A673 (cell line): ENCODE measurements around the gene SEC22A. TPM values are rescaled to one million over a fixed set of nuclear protein-coding genes. Genes with fewer than 3 reads are reported as not detected.

ENCODE experiments used
- BruUV-seq: library from RNA; stranded (reverse); fragments of 400-500 nt; replicated peaks from 2 replicates; lab custom pipeline; 2021; lab: Mats Ljungman, UMichigan
- CTCF ChIA-PET: fragments of 300-600 bp; sonication (Branson Sonifier 250); formaldehyde crosslinking; loops from one replicate; lab custom pipeline; 2022; ENCODE audit warnings: antibody characterized with exemption; lab: Charles Lee
- POLR2A ChIA-PET: fragments of 300-600 bp; sonication (Branson Sonifier 250); formaldehyde crosslinking; loops from one replicate; lab custom pipeline; 2022; ENCODE audit warnings: antibody characterized with exemption; ENCODE audit not compliant: low non-redundant PET; lab: Charles Lee
- DNase-seq: peaks from one replicate; pipeline ENCODE4 v3.0.0-alpha.2; 2015; ENCODE audit warnings: low spot score
- H3K27ac ChIP-seq: fragments of 200-600 bp; sonication (generic); 2 replicates; pipeline ENCODE4 v1.5.1; 2016; ENCODE audit warnings: mixed run types, low read depth, mild to moderate bottlenecking, mixed read lengths, antibody characterized with exemption, low read length; ENCODE audit not compliant: poor library complexity, severe bottlenecking
- H3K27me3 ChIP-seq: fragments of 200-600 bp; sonication (generic); replicated peaks from 2 replicates; pipeline ENCODE4 v1.6.1; 2017; ENCODE audit warnings: mixed run types, low read depth, mild to moderate bottlenecking, mixed read lengths, antibody characterized with exemption, low read length; ENCODE audit not compliant: insufficient read depth, poor library complexity
- H3K36me3 ChIP-seq: fragments of 200-600 bp; sonication (generic); 2 replicates; pipeline ENCODE4 v1.6.1; 2016; ENCODE audit warnings: mixed run types, mild to moderate bottlenecking, mixed read lengths, antibody characterized with exemption, low read length; ENCODE audit not compliant: insufficient read depth, poor library complexity, severe bottlenecking
- H3K4me1 ChIP-seq: fragments of 200-600 bp; sonication (generic); 2 replicates; pipeline ENCODE4 v1.6.1; 2017; ENCODE audit warnings: mixed run types, mild to moderate bottlenecking, mixed read lengths, antibody characterized with exemption, low read length; ENCODE audit not compliant: insufficient read depth, poor library complexity, severe bottlenecking
- H3K4me3 ChIP-seq: fragments of 200-600 bp; sonication (generic); 2 replicates; pipeline ENCODE4 v1.5.1; 2016; ENCODE audit warnings: low read depth, mixed run types, mild to moderate bottlenecking, mixed read lengths, low read length; ENCODE audit not compliant: poor library complexity, severe bottlenecking
- H3K9me3 ChIP-seq: fragments of 200-600 bp; sonication (generic); 2 replicates; pipeline ENCODE4 v1.6.1; 2016; ENCODE audit warnings: mixed run types, low read depth, mild to moderate bottlenecking, mixed read lengths, antibody characterized with exemption, low read length; ENCODE audit not compliant: poor library complexity, severe bottlenecking
- CTCF ChIP-seq: fragments of 300-800, 200-600 bp; sonication (generic); conservative IDR thresholded peaks from 2 replicates; pipeline ENCODE4 v1.5.1; 2017; ENCODE audit warnings: low read depth, mild to moderate bottlenecking, antibody characterized with exemption, low read length, moderate library complexity, mixed read lengths
- EZH2 ChIP-seq: fragments of 200-600 bp; sonication (generic); IDR thresholded peaks from 2 replicates; pipeline ENCODE4 v1.6.1; 2017; ENCODE audit warnings: borderline replicate concordance, low read depth, mild to moderate bottlenecking, mixed read lengths, antibody characterized with exemption, low read length; ENCODE audit not compliant: poor library complexity, severe bottlenecking
- intact Hi-C: fragments of 100-400 bp; cut with micrococcal nuclease; formaldehyde crosslinking; loops from one replicate; pipeline ENCODE4 v1.10.0; 2022; ENCODE audit not compliant: unreplicated experiment
- total RNA-seq: library from RNA; stranded (reverse); gene quantifications from 2 replicates; pipeline ENCODE4 v1.2.3, GENCODE V29; 2021

Gene SEC22A
- total RNA-seq, 1 experiment from 2014 or later, result 21.6 TPM

DNA sequence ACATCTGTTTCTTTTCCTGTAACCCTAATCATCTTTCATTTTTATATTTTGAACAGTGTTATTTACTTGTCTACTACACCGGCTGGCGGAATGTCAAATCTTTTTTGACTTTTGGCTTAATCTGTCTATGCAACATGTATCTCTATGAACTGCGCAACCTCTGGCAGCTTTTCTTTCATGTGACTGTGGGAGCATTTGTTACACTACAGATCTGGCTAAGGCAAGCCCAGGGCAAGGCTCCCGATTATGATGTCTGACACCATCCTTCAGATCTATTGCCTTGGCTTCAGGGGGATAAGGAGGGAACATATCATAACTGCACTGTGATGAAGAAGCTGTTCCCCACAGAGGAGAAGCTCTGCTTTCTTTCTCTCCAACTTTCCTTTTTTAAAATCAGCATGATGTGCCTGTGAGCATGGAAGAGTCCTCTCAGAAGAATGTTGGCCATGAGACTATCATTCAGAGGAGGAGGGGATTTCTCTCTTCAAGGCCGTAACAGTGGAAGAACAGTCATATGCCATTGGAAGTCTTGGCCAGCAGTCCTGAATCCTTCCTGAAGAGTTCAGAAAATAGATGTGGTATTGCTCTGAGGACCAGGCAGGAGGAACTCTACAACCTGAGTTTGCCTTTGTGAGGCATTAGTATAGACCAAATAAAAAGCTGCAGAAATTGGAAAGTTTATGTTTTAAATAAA lies 69.9 kb downstream of the SEC22A start:
- POLR2A ChIA-PET, result no interaction called here
- Histone ChIP-seq H3K27me3 (no peaks in the 10 kb centered on the region), H3K4me1 (peaks cover 8% of the 10 kb centered on the region), H3K9me3 (peaks cover 2% of the 10 kb centered on the region), H3K4me3 (no peak overlapping the region), H3K27ac (no peak overlapping the region), H3K36me3 (no peaks in the 10 kb centered on the region)
- BruUV-seq, result no TSS peak
- TF ChIP-seq EZH2, result no peak
- no peak for DNase-seq
- intact Hi-C loops, result no loop called here
- CTCF ChIA-PET, result interaction anchor here (0.6 kb wide), 1 partner anchor 517 kb away, joined by 6 read pairs; no protein-coding TSS in a partner anchor

DNA sequence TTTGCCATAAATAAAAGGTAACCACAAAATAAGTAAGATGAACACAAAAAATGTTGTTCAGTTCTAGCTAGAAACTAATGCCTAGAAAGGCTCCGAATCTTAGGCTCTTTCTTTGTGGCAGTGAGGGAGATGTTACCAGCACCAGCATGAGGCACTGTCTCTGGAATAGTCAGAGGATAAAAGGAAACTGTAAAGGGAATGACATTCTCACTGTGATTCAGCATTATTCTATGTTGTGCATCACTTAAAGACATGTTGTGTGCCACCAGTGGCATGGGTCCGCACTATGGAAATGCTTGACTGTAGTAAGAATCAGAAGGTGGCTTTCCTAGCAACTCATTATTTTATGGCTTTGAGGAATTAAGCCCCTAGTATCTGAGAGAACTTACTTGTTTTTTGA lies 70.8 kb downstream of the SEC22A start:
- peak; percentile 24 for DNase-seq
- H3K27ac ChIP-seq, result no peak overlapping the region
- no peaks in the 10 kb centered on the region for H3K9me3 ChIP-seq
- peaks cover 8% of the 10 kb centered on the region for H3K4me1 ChIP-seq
- no peaks in the 10 kb centered on the region for H3K36me3 ChIP-seq
- no peaks in the 10 kb centered on the region for H3K27me3 ChIP-seq
- ChIA-PET POLR2A (no interaction called here), CTCF (no interaction called here)
- H3K4me3 ChIP-seq, result no peak overlapping the region
- TF ChIP-seq CTCF (no peak), EZH2 (no peak)
- intact Hi-C loops, result no loop called here
- BruUV-seq, result no TSS peak

GRCh38 chr3:123275691-123276090 lies 73.9 kb downstream of the SEC22A start:
- Histone ChIP-seq H3K4me1 (peaks cover 8% of the 10 kb centered on the region), H3K27ac (no peak overlapping the region), H3K27me3 (no peaks in the 10 kb centered on the region), H3K9me3 (no peaks in the 10 kb centered on the region), H3K4me3 (no peak overlapping the region), H3K36me3 (no peaks in the 10 kb centered on the region)
- intact Hi-C loops, result no loop called here
- CTCF ChIA-PET, result no interaction called here
- POLR2A ChIA-PET, result no interaction called here
- DNase-seq, result no peak
- TF ChIP-seq EZH2, result no peak
- TF ChIP-seq CTCF, result no peak
- BruUV-seq, result no TSS peak
